GM19238 (cell line): Measurements from ENCODE around the gene MYH4.

Source experiments
- DNase-seq: peaks from one replicate; pipeline ENCODE4 v3.0.0; 2011; ENCODE audit warnings: low spot score; ENCODE audit not compliant: insufficient read length

The MYH4 gene

DNA sequence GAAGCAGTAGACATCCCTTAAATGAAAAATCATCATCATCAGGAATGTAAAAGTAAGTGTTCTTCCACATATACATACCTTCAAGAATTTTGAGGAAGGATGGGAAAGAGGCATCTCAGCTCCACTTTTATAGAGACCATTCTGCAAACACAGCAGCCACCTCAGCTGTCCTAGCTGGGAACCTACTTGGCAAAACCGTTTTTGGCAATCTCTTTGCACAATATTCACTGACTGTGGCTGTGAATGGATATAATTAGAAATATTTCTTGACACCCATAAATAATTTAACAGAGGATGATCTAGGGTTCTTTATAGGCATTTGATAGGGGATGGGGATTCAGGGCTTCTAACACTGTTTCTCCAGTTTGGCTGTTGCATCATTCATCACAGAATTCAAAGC, at the start of gene MYH4:
Gene MYH4 (minus strand): TSS at position 101 of the 400 bp plus-strand sequence. CDS start 2,814 bp downstream, outside the sequence.
- no peak for DNase-seq

DNA sequence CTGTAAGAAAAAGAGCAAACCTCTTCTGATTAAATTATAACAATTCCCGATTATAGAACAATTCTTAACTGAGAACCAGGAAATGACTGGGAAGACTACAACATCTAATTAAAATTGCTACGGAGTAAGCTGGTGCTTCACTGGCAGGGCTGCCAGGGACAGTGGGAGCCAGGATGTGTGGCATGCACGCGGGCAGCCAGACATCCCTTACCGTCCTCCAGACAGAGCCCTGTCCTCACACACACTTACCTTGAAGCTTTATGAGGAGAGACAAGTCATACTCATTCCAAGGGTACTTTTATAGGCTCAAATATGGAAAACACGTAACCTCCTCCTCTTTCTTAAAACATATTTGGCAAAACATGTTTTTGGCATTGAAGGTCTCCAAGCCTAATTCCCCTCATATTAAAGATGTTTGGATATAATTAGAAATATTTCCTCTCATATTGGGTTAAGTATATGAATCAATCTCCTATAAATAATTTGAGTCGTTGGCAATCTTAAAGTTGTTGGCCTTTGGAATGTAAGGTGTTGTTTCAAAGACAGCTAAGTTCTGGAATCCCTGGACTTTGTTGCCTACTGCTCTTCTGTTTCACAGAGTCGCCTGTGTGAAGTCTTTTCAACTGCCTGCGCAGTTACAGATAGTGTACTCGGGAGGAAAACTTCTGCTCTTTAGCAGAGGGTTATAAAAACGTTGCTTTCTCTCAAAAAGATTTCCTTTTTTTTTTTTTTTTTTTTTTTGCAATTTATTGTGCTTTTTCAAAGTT, 49.1 kb upstream of the MYH4 start, which contains the start of gene MYH1:
Gene MYH1 (minus strand): TSS at position 272 of the 767 bp plus-strand sequence. CDS start 1,900 bp downstream, outside the sequence.
- DNase-seq, result no peak

DNA sequence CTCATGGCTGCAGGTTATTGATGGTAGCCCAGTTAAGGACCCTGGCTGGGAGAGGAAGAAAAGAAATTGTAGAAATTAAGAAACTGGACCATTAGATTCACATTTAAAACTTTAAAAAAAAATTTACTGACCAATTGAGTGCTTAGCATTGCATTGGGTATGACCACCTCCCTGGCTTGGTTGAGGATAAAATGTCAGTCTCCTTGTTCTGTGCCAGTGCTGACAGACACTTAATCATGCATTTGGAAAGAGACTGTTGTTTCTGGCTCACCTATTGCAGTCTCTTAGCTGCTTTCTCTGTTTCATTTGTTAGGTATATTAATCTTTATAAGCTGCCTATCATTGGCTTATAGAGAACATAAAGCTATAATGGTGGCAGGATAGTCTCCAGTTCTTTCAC, 47.3 kb upstream of the MYH4 start:
- DNase-seq, result no peak

GRCh38 chr17:10516065-10516464, 46.7 kb upstream of the MYH4 start:
- no peak for DNase-seq

- no peak for DNase-seq
These were observed 44.1 kb upstream of the MYH4 start for GRCh38 chr17:10513299-10514067.

GRCh38 chr17:10512856-10513255, 43.5 kb upstream of the MYH4 start:
- DNase-seq, result no peak

GRCh38 chr17:10499950-10500349, 30.6 kb upstream of the MYH4 start:
- DNase-seq, result no peak

DNA sequence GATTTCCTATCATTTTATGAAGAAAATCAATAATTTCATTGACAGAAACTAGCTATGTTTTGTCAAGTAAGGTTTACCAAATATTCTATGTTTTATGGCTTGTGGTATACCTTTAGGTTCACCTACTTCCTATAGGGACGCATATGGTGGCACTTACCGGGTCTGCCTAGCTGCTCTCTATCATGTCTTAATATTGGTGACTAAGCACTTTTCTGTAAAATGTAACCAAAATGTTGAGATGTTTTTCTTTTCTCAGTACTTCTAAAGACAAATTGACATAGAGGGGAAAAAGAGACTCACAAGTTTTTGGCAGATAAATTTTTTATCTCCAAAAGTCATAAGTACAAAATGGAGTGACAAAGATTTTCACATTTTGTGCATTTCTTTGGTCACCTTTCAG, 22.6 kb upstream of the MYH4 start:
- DNase-seq, result no peak

- no peak for DNase-seq
These were observed 12.9 kb upstream of the MYH4 start for GRCh38 chr17:10482252-10482651.

- DNase-seq, result no peak
These were observed 8.3 kb upstream of the MYH4 start for GRCh38 chr17:10477701-10478100.

GRCh38 chr17:10474536-10474935, 5.2 kb upstream of the MYH4 start:
- no peak for DNase-seq

- DNase-seq, result no peak
These were observed 2.5 kb upstream of the MYH4 start for GRCh38 chr17:10471858-10472257.

GRCh38 chr17:10463402-10463801, 6.0 kb downstream of the MYH4 start:
- no peak for DNase-seq

DNA sequence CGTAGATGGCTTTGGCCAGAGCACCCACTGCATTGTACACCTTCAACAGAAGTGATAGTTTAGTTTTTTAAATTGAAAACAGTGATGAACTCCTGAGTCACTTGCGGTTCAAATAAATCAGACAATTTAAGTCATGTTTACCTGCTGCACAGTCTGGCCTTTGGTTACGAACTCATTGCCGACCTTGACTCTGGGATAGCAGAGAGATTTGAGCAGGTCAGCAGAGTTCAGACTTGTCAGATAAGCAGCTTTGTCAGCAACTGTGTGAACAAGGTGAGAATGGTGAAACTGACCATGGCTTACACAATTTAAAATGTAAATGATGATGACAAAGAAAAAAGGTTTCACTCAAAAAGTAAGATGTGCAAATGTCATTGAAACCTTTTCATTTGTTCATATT, 9.3 kb downstream of the MYH4 start:
- DNase-seq, result no peak

DNA sequence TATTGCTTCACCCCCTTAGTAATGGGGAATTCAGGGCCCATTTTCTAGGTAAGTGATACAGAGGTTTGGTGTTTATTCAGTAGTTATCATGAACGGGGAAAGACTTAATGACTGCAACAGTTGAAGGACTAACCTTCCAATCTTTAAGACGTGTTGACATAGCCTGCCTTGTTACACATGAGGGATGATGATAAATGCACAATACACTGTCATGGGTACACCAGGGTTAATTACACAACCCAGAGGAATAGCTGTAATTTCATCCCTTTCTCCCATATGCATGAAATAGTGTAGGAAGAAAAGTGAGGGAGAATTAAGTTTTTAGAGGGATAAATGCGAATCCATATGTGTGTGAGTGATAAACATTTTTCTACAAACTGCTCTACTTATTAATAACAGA, 10.7 kb downstream of the MYH4 start:
- no peak for DNase-seq

- no peak for DNase-seq
These were observed 11.4 kb downstream of the MYH4 start for GRCh38 chr17:10457952-10458351.

GRCh38 chr17:10447026-10447931, 22.1 kb downstream of the MYH4 start:
- DNase-seq, result no peak

DNA sequence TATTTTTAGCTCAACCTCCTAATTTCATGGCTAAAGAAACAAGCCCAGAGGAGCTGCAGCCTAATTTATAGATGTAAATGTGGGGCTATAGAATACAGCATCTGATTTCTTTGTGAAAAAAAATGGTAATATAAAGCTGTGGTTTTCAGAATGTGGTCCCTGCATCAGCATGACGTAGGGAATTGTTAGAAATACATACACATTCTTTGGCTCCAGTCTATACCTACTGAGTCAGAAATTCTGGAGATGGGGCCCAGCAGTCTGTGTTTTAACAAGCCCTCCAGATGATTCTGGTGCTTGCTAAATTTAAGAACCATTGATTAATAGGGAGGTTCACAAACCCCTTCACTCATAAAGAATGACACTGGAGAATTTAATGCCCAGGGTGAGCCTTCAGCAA, 29.5 kb downstream of the MYH4 start:
- DNase-seq, result no peak

DNA sequence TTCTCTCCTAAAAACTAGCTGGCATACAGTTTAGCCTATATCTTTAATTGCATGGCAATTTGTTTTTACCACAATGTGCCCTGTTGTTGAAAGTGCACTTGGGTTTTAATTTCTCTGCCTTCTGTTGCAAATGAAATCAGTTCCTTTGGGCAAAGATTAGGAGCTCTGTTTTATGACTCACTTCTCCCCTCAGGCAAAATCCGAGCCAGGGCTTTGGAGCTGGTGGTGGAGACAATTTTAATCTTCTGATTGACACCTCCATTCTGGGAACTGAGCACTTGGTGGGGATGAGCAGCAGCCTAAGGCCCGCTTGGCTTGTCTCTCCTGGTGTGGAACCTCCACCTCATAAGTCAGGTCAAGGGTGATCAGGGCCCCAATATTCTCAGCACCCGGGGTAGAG, 34.3 kb downstream of the MYH4 start:
- DNase-seq, result no peak

DNA sequence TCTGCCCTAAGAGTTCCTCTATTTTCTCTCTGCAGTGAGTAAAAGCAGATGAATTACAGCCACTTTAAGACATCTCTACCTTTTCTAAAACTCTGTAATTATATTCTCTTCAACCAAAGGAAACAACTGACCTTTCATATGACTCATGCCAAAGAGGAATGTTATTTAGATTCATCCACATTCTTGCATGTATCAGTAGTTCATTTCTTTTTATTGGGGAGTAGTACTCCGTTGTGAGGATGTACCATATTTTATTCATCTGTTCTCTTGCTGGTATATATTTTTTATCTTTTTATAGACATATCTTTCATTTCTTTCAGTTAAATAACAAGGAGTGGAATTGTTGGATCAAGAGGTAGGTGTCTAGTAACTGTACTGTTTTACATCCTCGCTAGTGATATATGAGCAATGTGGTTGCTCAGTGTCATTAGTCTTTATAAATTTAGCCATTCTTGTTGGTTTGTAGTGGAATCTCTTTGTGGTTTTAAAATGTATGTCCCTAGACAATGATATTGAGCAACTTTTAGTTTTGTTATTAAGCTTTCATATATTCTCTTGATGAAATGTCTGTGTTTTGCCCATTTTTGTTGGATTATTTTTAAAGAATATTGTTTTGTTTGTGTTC, 39.8 kb downstream of the MYH4 start:
- DNase-seq, result no peak

DNA sequence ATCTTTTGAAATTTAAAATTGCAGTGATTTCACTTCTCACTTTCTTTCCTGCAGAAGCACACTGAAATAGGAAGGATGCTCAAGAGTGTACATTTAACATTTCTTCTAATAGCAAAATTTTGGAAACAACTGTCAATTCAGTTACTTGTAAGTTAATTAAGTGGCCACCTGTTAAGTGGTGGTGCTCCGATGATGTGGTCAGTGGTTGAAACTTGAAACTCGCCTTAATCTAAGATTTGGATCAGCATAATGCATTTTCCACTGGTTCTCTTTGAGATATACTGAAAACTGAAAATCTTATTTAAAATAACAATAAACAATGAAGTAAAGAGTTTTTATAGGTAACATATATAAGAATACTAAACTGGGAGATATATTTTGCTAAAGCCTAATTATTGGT, 40.6 kb downstream of the MYH4 start:
- DNase-seq, result no peak
